Activated CD8-positive, alpha-beta memory T cell treated with anti-CD3 and anti-CD28 coated beads, Interleukin-2, amount 50 U/mL, for 1 hour (primary cell): Measurements from ENCODE around the gene FADS6.

Experiments used
- DNase-seq: peaks from one replicate; pipeline ENCODE4 v3.0.0-alpha.2; 2020; ENCODE audit errors: extremely low read depth

Gene FADS6

DNA sequence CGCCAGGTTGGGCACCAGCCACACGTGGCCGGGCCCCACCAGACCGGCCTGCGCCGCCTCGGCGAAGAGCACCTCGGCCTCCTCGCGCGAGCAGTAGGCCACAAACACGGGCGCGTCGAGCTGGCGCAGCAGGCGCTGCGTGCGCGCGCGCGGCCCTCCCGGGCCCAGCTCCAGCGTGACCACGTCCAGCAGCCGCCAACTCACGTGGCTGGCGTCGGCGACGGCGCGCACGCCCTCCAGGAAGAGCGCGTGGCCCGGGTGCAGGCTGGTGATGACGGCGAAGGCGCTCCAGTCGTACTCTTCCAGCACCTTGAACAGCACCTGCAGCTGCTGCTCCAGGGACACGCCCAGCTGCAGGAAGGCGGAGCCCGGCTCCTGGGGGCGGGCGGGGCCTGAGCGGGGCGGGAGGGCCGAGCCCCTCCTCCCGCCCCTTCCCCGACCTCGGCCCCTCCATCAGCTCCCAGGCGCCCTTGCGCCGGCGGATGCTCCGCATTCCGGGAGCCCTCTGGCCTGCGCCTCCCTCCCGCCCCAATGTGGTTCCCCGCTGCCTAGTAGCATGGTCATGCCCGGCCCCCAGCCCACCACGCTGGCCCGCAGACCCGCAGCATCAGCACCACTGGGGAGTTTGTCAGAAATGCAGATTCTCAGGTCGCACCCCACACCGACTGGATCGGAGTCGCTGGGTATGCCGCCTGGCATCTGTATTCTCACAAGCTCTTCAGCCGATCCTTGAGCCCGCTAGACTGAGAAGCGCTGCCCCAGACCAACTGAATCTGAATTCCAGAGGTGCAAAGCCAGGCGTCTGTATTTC lies 41.0 kb downstream of the FADS6 start:
- no peak for DNase-seq

DNA sequence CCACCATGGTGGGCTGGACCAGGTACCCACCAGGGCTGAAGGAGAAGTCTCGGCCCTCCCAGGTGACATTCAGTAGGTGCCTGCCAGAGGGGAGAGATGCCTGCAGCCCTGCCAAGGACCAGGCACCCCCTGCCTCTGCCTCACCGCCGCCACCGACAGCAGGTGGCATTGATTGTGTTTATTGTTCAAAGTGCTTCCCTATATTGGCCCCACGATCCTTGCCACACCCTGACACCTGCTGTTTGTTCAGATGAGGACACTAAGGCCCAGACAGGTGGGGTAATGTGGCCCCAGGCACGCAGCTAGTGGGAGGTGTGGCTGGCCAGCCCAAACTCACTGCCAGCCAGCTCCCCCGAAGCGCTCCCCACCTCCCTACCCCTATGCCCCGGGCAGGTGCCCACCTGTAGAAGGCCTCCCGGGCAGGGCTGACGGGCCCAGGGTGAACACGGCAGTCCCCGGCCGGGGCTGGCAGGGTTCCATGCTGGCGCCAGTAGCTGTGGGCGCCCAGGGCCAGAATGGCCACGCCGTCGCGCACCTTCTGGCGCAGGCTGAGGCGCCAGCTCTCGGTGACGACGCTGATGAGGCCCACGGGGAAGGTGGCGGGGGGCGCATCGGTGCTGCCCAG lies 41.7 kb downstream of the FADS6 start:
- no peak for DNase-seq

DNA sequence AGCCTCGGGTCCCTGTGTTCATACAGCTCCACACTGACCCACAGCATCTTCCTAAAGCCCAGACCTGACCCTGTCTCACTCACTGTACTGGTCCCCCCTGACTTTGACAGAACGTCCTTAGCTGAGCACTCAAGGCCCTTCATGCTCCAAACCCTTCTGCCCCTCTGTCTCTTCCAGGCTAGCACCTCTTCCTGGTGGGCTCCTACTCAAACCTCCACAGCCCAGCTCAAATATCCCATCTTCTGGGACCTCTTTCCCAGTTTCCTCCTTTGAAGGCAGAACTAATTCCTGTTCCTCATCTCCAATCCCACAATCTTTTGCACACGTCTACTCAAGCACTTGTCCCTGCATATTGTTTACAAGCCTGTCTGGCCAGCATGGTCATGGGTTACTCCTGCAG lies 42.5 kb downstream of the FADS6 start:
- no peak for DNase-seq

DNA sequence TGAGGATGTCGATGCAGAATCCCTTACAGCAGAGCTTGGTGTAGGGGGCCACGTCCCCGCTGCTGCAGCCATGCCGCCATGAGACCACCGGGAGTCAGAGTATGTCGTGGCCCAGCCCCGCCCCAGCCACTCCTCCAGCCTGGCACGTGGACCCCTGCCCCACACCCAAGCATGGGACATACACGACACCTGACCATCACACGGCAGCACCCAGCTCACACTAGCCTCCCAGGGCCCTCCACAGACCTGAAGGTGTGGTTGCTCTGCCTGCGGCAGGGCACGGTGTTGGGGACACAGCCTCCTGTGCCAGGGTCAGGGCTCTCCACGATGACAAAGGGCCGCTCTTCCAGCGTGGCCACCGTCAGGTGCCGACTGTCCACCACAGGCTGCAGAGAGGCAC lies 43.1 kb downstream of the FADS6 start:
- DNase-seq: no peak

DNA sequence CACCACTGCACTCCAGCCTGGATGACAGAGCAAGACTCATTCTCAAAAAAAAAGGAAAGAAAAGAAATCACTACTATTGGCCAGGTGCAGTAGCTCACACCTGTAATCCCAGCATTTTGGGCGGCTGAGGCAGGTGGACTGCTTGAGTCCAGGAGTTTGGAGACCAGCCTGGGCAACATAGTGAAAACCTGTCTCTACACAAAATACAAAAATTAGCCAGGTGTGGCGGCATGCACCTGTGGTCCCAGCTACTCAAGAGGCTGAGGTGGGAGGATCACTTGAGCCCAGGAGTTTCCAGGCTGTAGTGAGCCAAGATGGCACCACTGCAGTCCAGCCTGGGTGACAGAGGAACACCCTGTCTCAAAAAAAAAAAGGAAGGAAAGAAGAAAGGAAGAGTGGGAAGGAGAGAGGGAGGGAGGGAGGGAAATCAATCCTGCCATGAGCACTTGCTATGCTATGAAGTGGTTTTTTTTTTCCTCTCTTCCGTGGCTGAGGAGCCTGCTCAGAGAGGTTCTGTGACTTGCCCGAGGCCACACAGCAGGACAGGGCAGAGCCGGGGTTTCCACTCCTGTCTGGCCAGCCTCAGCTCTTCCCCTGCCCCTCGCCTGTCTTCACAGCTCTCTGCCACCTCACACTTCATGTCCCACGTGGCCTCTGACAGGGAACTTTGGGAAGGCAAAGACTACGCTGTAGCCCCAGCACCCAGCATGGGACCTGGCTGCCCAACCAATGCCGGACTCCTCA lies 44.6 kb downstream of the FADS6 start:
- DNase-seq: no peak

DNA sequence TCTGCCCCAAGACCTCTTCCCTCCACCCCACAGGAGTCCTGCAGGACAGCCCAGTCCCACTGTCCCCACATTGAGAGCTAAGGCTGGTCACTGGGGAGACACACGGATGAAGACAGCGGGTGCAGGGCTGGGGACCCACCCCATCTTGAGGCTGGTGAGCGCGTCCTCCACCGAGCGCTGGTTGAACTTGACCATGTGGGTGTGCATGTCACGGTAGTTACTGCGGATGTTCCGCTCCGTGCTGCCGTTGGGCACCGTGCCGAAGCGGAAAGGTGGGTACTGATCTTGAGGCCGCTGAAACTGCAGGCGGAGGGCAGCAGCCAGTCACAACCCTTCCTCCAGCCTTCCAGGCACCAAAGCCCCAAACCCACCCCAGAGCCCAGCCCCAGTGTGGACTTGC lies 46.8 kb downstream of the FADS6 start:
- no peak for DNase-seq

DNA sequence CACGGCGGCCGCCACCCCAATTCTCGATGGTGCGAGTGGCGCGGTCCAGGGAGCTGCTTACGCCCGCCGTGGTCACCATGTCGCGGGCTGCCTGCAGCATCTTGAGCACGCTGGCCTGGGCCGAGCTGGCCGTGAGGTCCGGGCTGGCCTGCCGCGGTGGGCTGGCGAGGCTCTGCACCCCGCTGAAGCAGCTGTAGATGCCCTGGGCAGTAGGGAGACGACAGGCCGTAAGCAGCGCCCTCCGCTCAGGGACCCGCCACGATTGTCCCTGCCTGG lies 50.1 kb downstream of the FADS6 start:
- DNase-seq: no peak

DNA sequence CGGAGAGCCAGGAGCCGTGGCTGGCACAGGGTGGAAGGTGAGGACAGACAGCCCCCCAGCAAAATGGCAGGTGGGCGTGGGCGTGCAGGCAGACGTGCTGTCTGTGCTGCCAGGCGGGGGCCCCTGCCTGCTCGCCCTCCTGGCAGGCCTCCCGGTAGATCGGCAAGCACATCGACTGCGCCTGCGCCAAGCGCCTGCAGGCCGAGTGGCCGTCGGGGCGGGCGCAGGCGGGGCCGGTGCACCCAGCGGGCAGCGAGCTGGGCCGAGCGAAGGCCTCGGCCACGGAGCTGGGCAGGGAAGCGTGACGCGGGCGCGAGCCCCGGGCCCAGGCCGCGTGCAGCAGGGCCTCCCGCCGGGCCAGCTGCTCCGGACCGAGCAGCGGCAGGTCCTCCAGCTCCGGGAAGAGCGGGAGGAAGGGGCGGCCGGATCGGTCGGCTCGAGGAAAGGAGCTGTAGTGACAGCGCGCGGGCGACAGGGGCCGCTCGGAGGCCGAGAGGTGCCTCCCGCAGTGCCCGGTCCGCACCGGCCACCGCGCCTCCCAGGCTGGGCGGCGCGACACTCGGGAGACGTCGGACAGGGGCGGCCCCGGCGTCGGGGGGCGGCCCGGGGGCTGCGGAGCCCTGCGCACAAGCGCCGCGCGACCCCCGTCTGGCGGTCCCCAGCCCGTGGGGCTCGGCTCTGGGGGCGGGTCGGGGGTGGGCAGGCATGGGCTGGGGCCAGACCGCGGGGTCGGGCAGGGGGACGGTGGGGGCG lies 50.7 kb downstream of the FADS6 start:
- no peak for DNase-seq

DNA sequence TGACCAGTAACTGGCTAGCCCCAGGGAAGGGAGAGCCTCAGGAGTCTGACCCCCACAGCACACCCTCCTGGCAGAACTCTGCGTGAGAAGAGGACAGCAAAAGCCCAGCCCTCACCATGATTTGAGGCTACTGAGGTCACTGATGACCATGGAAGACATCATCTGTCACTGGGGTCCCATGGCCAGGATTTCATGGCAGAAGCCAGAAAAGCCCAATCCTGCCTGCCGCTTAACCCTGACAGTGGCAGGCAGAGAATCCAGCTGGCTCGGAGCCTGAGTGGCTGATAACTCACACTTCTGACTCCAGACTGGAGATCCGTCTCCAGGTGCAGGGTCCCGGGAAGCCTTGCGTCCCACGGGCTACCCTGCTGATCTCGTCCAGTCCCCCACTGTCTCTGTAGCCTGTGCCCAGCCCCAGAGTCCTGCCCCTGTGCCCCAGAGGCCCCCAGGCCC lies 51.3 kb downstream of the FADS6 start:
- no peak for DNase-seq

DNA sequence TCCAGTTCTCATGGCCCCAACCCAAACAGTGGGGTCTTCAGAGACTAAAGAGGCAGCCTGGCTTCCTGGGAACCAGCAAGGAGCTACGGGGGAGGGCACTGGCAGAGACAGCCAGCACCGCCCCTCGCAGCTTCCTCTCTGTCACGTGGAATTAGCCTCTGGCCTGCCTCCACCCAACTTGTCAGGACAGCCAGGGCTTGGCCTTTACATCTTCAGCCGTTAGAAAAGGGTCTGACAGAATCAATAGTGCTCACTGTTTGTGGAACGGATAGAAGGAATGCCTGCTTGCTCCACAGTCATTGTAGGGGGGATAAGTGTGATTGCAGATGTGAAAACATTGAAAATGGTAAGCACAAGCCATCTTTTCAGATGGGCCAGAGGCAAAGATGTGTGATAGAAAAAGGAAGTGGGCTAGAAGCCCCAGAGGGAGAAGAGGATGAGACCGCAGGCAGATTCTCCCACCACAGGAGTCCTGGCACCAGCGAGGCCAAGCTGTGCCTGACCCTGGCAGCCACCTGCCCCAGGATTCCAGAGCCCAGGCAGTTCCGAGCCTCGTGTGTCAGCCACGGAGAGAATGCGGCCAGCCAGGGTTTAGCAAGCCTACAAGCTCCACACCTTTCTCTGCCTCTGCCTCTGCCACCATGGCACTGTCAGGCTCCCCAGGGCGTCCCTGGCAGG lies 52.3 kb downstream of the FADS6 start:
- no peak for DNase-seq

DNA sequence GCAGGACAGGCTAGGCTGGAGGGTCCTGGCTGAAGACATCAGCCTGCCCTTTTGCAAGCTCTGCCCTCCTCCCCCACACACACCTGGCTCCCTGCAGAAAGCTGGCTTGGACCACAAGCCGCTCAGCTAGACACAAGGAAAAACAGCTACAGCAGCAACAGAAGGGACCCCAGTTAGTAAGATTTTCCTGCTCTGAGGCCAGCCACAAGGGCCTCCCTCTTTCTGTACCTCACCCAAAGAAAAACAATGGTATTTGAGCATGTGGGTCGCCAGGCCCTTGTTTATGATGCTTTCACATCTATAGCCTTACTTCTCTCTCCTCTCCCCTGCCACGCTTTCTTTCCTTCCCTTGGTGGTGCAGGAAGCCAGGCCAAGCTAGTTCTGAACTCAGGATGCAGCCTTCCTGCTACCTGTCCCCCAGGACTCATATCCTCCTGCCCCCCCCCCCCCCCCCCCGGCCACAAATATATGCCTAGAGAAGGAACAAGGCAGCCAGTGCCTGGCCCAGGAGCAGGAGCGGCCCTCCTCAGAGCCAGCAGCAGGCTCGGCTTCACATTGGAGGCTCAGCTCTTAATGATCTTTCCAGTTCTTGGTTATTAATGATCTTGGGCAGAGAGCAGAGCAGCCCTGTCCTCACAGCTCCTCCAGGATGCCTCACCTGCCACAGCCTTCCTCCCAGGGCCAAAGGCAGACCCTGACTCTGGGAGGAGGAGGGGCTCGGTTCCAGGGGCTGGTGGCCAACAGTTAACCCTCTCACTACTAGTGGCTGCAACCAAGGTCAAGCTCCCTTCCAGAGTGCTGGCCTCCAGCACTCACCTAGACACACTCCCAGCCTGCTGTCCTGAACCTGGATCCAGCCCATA lies 53.2 kb downstream of the FADS6 start:
- DNase-seq: no peak

DNA sequence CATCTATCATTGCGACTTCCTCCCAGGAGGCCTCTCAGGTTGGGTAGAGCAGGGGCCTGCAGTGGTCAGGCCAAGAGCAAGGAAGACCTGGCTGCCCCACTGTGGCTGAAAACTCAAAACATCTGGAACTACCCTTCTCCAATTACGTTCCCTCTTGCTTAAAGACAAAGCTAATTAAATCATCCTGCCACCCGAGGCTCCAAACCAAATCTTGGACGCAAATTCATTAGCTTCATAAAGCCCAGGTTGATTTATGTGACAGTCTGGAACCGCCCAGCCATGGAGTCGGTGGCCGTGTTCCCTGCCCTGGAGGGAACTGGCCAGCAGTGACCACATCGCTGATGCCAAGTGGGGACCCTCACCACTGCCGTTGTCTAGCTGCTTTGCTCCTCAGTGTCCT lies 55.2 kb downstream of the FADS6 start:
- no peak for DNase-seq

DNA sequence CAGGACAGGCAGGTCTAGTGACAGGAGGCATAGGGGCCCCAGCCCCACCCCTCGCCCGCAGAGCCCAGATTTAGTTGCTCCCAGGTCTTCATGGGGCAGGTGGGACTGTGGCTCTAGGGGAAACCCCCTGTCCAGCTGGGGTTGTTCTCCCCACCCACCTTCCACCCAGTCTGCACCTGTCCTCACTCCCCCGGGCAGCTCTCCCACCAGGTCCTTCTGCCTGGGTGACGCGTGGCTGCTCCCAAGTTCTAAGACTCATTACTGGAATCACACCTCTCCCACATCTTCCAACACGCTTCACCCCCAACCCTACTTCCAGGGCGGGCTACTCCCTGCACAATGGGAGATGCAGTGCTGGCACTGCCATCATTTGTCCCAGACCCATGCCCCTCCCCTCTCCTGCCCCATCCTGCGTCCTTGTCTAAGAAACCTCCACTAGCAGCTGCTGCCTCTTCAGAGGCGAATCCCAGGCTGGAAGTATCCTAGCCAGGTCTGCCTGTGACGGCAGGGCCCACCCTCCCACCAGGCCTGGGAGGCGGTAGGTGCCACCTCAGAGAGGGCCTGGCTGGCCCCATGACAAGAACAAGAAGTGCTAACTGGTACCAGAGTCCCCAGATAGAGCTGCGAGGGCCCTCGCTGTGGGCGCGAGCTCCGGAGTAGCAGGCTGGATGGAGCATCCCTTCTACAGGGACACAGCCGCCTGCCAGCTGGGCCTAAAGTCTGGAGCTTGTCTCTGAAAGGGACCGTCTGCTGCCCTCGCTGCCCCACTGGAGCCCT lies 56.6 kb downstream of the FADS6 start:
- no peak for DNase-seq

DNA sequence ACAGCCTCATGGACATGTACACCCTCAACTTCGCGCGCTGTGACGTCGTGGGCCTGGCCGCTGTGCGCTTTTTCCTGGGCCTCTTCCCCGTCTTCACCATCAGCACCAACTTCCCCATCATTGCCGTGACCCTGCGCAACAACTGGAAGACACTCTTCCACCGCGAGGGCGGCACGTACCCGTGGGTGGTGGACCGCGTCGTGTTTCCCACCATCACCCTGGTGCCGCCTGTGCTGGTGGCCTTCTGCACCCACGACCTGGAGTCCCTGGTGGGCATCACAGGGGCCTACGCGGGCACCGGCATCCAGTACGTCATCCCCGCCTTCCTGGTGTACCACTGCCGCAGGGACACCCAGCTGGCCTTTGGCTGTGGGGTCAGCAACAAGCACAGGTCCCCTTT lies 57.2 kb downstream of the FADS6 start:
- no peak for DNase-seq

DNA sequence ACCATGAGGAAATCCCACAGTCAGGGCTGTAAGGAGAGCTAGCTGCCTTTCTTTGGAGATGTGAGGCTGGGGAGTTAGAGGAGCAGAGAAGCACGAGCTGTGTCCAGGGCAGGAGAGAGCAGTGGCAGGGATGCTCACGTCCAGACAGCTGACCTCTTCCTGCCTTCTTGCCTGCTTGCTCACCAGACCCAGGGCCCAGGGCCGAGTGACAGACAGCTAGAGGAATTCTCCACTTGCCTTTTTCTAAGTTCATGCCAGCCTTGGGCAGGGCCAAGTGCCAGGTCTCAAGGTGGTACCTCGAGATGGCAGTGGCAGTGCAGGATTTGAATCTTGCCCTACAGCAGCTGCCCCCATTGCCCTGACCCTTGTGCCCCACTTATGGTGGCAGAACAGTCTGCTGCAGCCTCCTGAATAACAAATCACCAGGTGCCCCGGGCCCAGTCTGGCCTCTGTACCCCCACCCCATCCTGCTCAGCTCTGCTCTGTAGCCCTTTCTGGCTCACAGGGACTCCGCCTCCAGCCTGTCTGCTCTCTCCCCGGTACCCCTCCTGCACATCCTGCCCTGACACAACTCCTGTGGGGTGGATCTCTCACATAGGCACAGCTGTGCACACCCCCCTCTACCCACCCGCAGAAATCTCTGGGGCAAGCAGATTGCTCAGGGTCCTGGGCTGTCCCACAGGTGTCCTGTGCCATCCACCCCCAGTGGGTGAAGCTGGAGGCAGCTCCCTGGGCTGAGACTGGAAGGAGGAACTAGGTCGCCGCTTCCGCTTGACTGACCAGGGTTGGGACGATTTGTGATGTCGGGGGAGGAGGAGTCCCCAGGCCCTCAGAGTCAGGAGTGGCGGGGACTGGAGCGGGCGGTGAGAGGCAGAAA lies 59.7 kb downstream of the FADS6 start:
- no peak for DNase-seq

DNA sequence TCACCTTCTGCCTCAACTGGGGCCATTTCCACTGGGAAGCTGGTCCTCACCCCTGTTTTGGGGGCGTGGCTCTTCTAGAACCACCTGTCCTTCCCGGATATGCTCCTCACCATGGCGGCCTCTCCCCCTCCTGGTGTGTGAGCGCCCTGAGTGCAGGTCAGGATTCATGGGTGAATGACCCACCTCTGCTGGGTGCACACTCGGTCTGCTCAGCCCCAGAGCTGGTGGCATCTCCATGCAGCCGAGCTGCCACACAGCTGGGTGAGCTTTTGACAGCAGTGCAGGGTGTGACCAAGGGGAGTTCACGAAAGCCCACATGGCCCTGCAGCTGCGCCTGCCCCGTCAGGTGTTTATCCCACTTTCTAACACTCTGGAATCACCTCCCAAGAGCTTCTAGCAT lies 61.0 kb downstream of the FADS6 start:
- DNase-seq: no peak

DNA sequence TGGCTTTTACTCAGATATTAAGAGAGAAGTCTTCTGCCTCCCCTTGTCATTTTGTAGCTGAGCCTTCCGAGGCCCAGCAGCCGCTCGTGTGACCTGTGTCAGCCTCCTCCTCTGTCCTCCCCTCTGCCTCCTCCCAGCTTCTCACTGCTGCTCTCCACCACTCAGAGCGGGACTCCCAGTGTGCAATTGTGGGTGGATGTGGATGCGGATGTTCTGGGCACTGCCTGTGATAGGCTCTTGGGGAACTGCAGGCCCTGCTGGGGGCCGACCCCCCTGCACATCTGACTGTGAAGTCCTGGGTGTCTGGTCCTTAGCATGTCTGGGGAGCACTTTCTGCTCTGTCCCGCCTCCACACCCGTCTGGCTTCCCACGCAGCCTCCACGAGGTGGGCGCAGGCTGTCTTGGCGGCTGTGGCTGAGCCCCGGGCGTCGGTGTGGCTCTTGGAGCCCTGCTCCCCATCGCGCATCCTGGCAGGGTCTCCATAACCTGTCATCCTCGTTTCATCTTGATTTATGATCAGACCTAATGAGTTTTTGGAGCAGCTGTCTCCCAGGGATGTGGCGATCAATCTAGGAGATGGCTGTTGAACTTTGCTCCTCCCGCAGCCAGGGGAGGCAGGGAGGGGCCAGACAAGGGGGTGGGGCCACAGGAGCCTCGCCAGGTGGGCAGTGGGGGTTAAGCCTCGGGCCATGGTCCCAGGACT lies 61.8 kb downstream of the FADS6 start:
- no peak for DNase-seq

DNA sequence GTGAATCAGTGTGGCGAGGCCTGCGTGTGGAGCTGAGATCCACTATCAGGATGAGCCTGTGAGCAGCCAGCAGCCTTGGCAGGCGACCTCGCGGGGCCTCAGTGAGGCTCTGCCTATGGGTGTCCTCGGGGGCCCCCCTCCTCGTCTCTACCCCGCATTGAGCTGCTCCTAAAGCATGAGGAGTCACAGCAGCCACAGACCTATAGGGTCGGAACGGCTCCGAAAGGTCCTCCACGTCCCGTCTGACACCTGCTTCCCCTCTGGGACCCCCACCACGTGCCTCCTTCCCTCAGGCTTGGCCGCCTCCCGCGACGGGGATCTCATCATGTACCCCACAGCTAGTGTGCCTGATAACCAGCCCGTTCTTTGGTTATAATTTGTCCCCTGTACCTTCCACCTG lies 62.6 kb downstream of the FADS6 start:
- no peak for DNase-seq
